ENCODE measurements around the gene CRY1. TPM values are rescaled to one million over a fixed set of nuclear protein-coding genes. Genes with fewer than 3 reads are reported as not detected.

Gene CRY1
- total and polyA plus RNA-seq, 9 of the 15 experiments (the other 6 are each of a cell fraction or from before 2014, with no cell fraction given) = 8.7 to 33.3 (median 25.2) TPM

- DNase-seq (ENCODE audit: extremely low read depth in 1 of 4, low spot score in 3 of 4) (peak; percentile 41 to 82 (median 55)), FAIRE-seq (peak; percentile 87), ATAC-seq (peak; percentile 83)
- BruUV-seq (replicated peaks) = no TSS peak
- ChIA-PET CTCF (ENCODE audit: low intra/inter-chr PET ratio) (no interaction called here), POLR2A (interaction anchor here (0.7 to 1.4 kb wide), 6 partner anchors 9 to 183 kb away, joined by 3 to 17 read pairs (median 5); partner anchors contain the start of gene TMEM263)
- in situ Hi-C loops (cut with MboI) (loop anchor here (25.0 kb wide), 1 partner anchor 671 kb away; no protein-coding TSS in a partner anchor), intact Hi-C loops (cut with micrococcal nuclease) (no loop called here)
- Histone ChIP-seq H3K36me3 (ENCODE audit: control insufficient read depth, insufficient read depth, low read length) (no peaks in the 10 kb centered on the region), H3K27me3 (ENCODE audit: control insufficient read depth in 2 of 2, insufficient read depth in 2 of 2, low read length in 2 of 2) (no peaks in the 10 kb centered on the region), H3K4me1 (replicated peaks in 1 of 2; ENCODE audit: control insufficient read depth in 2 of 2, insufficient read depth in 2 of 2, low read length in 2 of 2) (peaks cover 10 to 26% of the 10 kb centered on the region in 2 experiments; a peak in 4 of 5 replicates), H3K79me2 (ENCODE audit: control insufficient read depth, insufficient read depth, low read length) (no peaks in the 10 kb centered on the region), H3K9me3 (replicated peaks; ENCODE audit: control insufficient read depth, insufficient read depth, low read depth, low read length) (no peaks in the 10 kb centered on the region; the same call in 1 of the 2 replicates), H3K9me1 (ENCODE audit: control insufficient read depth, insufficient read depth, low read length) (no peaks in the 10 kb centered on the region), H3K4me2 (ENCODE audit: insufficient read depth, low read length) (peak overlapping the region; percentile 45), H3K9ac (ENCODE audit: insufficient read depth in 1 of 2, low read depth in 2 of 2, low read length in 2 of 2) (peak overlapping the region in 1 of 2 experiments; percentile 1; a peak in 1 of 4 replicates), H2AFZ (ENCODE audit: low read depth, low read length) (no peak overlapping the region; the same call in 1 of the 2 replicates), H3K4me3 (no peak overlapping the region), H4K20me1 (replicated peaks; ENCODE audit: control insufficient read depth, insufficient read depth, low read length) (no peaks in the 10 kb centered on the region), H3K27ac (ENCODE audit: extremely low read depth, low read depth, low read length) (peak overlapping the region; percentile 16; the same call in 2 of the 3 replicates)
- WGBS (ENCODE audit: insufficient coverage, low coverage, missing lambda C conversion rate) = 0% methylated on average over 6 of the region's 6 CpGs
- TF ChIP-seq ZNF318 (IDR thresholded peaks at IDR 0.05; ENCODE audit: borderline replicate concordance in 1 of 2, low read depth in 1 of 2) = peak in 1 of 2 experiments; percentile 76; a peak in 1 of 4 replicates
- peak; percentile 96 for TF ChIP-seq ZNF24 (IDR thresholded peaks at IDR 0.05)
- TF ChIP-seq FOSL1 (tag; conservative IDR thresholded peaks at IDR 0.05) = peak; percentile 76
- 0 out of 2 replicates have a peak, but pooled peaks have one; percentile 36 for TF ChIP-seq ZNF766 (CRISPR knock-in tag; conservative IDR thresholded peaks at IDR 0.05)
- no peak for TF ChIP-seq NFATC3 (IDR thresholded peaks at IDR 0.05)
- peak; percentile 90 for TF ChIP-seq SMARCA4 (IDR thresholded peaks at IDR 0.05)
- peak in 1 of 2 experiments; percentile 25; a peak in 1 of 4 replicates for TF ChIP-seq MNT (conservative IDR thresholded peaks at IDR 0.05)
- 0 out of 3 replicates have a peak, but pooled peaks of 1 of the 2 experiments have one; percentile 20 for TF ChIP-seq CBX3 (IDR thresholded peaks at IDR 0.05; ENCODE audit: borderline replicate concordance in 1 of 2, low read length in 2 of 2)
- TF ChIP-seq SMAD3 (CRISPR knock-in tag; conservative IDR thresholded peaks at IDR 0.05) = no peak
- TF ChIP-seq CBFA2T2 (conservative IDR thresholded peaks at IDR 0.05) = peak; percentile 80
- TF ChIP-seq NFE2L1 (tag; IDR thresholded peaks at IDR 0.05; ENCODE audit: borderline replicate concordance, low read depth) = no peak
- TF ChIP-seq MEF2A (IDR thresholded peaks at IDR 0.05; ENCODE audit: control insufficient read depth, low read depth, low read length) = peak; percentile 95
These were observed 151.7 kb downstream of the CRY1 start for GRCh38 chr12:106941481-106942156.

Data from K562 (cell line).